ENCODE measurements around the gene TBPL2. TPM values are rescaled to one million over a fixed set of nuclear protein-coding genes. Genes with fewer than 3 reads are reported as not detected.
A peak's percentile ranks its signal among the peaks of the same experiment; 100 is the strongest.

TBPL2 gene
- total and polyA plus RNA-seq, 5 experiments from 2014 or later: not detected

GRCh38 chr14:55414551-55414950 is 25.9 kb downstream of the TBPL2 start:
- Mint-ChIP-seq H3K27me3 (peaks cover 0 to 4% (median 0%) of the 10 kb centered on the region in 5 donors), H3K27ac (no peak overlapping the region), H3K4me3 (no peak overlapping the region), H3K4me1 (peaks cover 13 to 25% (median 22%) of the 10 kb centered on the region in 4 donors), H3K9me3 (no peaks in the 10 kb centered on the region), H3K36me3 (no peaks in the 10 kb centered on the region)
- ATAC-seq: no peak
- POLR2A ChIA-PET: interaction anchor here (0.6 kb wide), 1 partner anchor 194 kb away, joined by 4 read pairs; no protein-coding TSS in a partner anchor
- DNase-seq: no peak

- POLR2A ChIA-PET: interaction anchor here (0.6 kb wide), 1 partner anchor 166 kb away, joined by 3 read pairs; no protein-coding TSS in a partner anchor
- H3K27me3 Mint-ChIP-seq: peaks cover 0 to 4% (median 0%) of the 10 kb centered on the region in 5 donors
- no peaks in the 10 kb centered on the region for H3K9me3 Mint-ChIP-seq
- H3K4me1 Mint-ChIP-seq: peaks cover 21 to 35% (median 34%) of the 10 kb centered on the region in 4 donors
- ATAC-seq: no peak
- peak overlapping the region in 9 of 10 donors; percentile 19 to 92 (median 88) for H3K4me3 Mint-ChIP-seq
- H3K27ac Mint-ChIP-seq: peak overlapping the region in 7 of 10 donors; percentile 11 to 97 (median 90)
- DNase-seq: no peak
- H3K36me3 Mint-ChIP-seq: no peaks in the 10 kb centered on the region
Observed at GRCh38 chr14:55412676-55413075, 27.7 kb downstream of the TBPL2 start.

- POLR2A ChIA-PET: interaction anchor here (0.6 kb wide), 1 partner anchor 167 kb away, joined by 3 read pairs; no protein-coding TSS in a partner anchor
- Mint-ChIP-seq H3K27me3 (peaks cover 0 to 4% (median 0%) of the 10 kb centered on the region in 5 donors), H3K4me1 (peaks cover 21 to 44% (median 37%) of the 10 kb centered on the region in 4 donors), H3K9me3 (no peaks in the 10 kb centered on the region), H3K36me3 (peaks cover 0 to 5% (median 0%) of the 10 kb centered on the region in 3 donors), H3K27ac (peak within 1 kb of the TSS; percentile 32 to 97 (median 93)), H3K4me3 (peak within 1 kb of the TSS; percentile 82 to 92 (median 91))
- peak; percentile 56 to 84 (median 70) for DNase-seq
- peak; percentile 97 for ATAC-seq
Observed at GRCh38 chr14:55411426-55412389, 28.7 kb downstream of the TBPL2 start, which contains the start of gene ATG14. Gene ATG14 (minus strand): TSS chr14:55411830. CDS start chr14:55411822, 8 bp downstream.

- ATAC-seq: no peak
- peak overlapping the region; percentile 32 to 97 (median 92) for H3K27ac Mint-ChIP-seq
- H3K27me3 Mint-ChIP-seq: peaks cover 0 to 4% (median 0%) of the 10 kb centered on the region in 5 donors
- peaks cover 21 to 52% (median 38%) of the 10 kb centered on the region in 4 donors for H3K4me1 Mint-ChIP-seq
- peaks cover 0 to 8% (median 0%) of the 10 kb centered on the region in 3 donors for H3K36me3 Mint-ChIP-seq
- POLR2A ChIA-PET: no interaction called here
- peak overlapping the region; percentile 82 to 92 (median 91) for H3K4me3 Mint-ChIP-seq
- H3K9me3 Mint-ChIP-seq: no peaks in the 10 kb centered on the region
- no peak for DNase-seq
Observed at GRCh38 chr14:55410876-55411275, 29.5 kb downstream of the TBPL2 start.

- peak overlapping the region in 2 of 10 donors; percentile 11 to 44 for H3K27ac Mint-ChIP-seq
- POLR2A ChIA-PET: interaction anchor here (1.0 kb wide), 1 partner anchor 14 kb away, joined by 3 read pairs; no protein-coding TSS in a partner anchor
- no peaks in the 10 kb centered on the region for H3K27me3 Mint-ChIP-seq
- DNase-seq (no peak), ATAC-seq (no peak)
- no peaks in the 10 kb centered on the region for H3K9me3 Mint-ChIP-seq
- peaks cover 20 to 53% (median 47%) of the 10 kb centered on the region in 4 donors for H3K4me1 Mint-ChIP-seq
- peaks cover 0 to 10% (median 0%) of the 10 kb centered on the region in 3 donors for H3K36me3 Mint-ChIP-seq
- H3K4me3 Mint-ChIP-seq: peak overlapping the region in 1 of 10 donors; percentile 29
Observed at GRCh38 chr14:55404173-55404854, 36.1 kb downstream of the TBPL2 start.

- DNase-seq (no peak), ATAC-seq (no peak)
- Mint-ChIP-seq H3K4me3 (no peak overlapping the region), H3K4me1 (peaks cover 24 to 42% (median 37%) of the 10 kb centered on the region in 4 donors), H3K27me3 (no peaks in the 10 kb centered on the region), H3K36me3 (peaks cover 0 to 17% (median 0%) of the 10 kb centered on the region in 3 donors), H3K9me3 (no peaks in the 10 kb centered on the region), H3K27ac (peak overlapping the region in 1 of 10 donors; percentile 78)
- POLR2A ChIA-PET: no interaction called here
Observed at GRCh38 chr14:55401751-55402150, 38.7 kb downstream of the TBPL2 start.

- H3K27ac Mint-ChIP-seq: no peak overlapping the region
- ATAC-seq (no peak), DNase-seq (no peak)
- H3K4me3 Mint-ChIP-seq: no peak overlapping the region
- peaks cover 4 to 31% (median 5%) of the 10 kb centered on the region in 3 donors for H3K36me3 Mint-ChIP-seq
- H3K27me3 Mint-ChIP-seq: no peaks in the 10 kb centered on the region
- no peaks in the 10 kb centered on the region for H3K9me3 Mint-ChIP-seq
- POLR2A ChIA-PET: no interaction called here
- peaks cover 22 to 39% (median 27%) of the 10 kb centered on the region in 4 donors for H3K4me1 Mint-ChIP-seq
Observed at GRCh38 chr14:55399852-55400251, 40.6 kb downstream of the TBPL2 start.

GRCh38 chr14:55399183-55399582 is 41.2 kb downstream of the TBPL2 start:
- H3K27me3 Mint-ChIP-seq: no peaks in the 10 kb centered on the region
- ATAC-seq: no peak
- H3K4me3 Mint-ChIP-seq: no peak overlapping the region
- POLR2A ChIA-PET: no interaction called here
- DNase-seq: no peak
- H3K4me1 Mint-ChIP-seq: peaks cover 15 to 32% (median 22%) of the 10 kb centered on the region in 4 donors
- H3K36me3 Mint-ChIP-seq: peaks cover 4 to 38% (median 5%) of the 10 kb centered on the region in 3 donors
- H3K9me3 Mint-ChIP-seq: no peaks in the 10 kb centered on the region
- H3K27ac Mint-ChIP-seq: no peak overlapping the region

- Mint-ChIP-seq H3K36me3 (peaks cover 4 to 41% (median 5%) of the 10 kb centered on the region in 3 donors), H3K4me1 (peaks cover 14 to 30% (median 19%) of the 10 kb centered on the region in 4 donors), H3K9me3 (no peaks in the 10 kb centered on the region), H3K27me3 (no peaks in the 10 kb centered on the region), H3K4me3 (no peak overlapping the region), H3K27ac (no peak overlapping the region)
- ATAC-seq: no peak
- POLR2A ChIA-PET: no interaction called here
- DNase-seq: no peak
Observed at GRCh38 chr14:55398679-55399078, 41.7 kb downstream of the TBPL2 start.

GRCh38 chr14:55389330-55389729 is 51.1 kb downstream of the TBPL2 start:
- ATAC-seq (no peak), DNase-seq (no peak)
- POLR2A ChIA-PET: no interaction called here
- Mint-ChIP-seq H3K27ac (peak overlapping the region in 1 of 10 donors; percentile 9), H3K4me3 (no peak overlapping the region), H3K27me3 (no peaks in the 10 kb centered on the region), H3K9me3 (no peaks in the 10 kb centered on the region), H3K4me1 (peaks cover 0 to 16% (median 4%) of the 10 kb centered on the region in 4 donors), H3K36me3 (peaks cover 3 to 88% (median 28%) of the 10 kb centered on the region in 3 donors)

- DNase-seq: no peak
- Mint-ChIP-seq H3K27ac (peak overlapping the region in 4 of 10 donors; percentile 12 to 72 (median 24)), H3K27me3 (no peaks in the 10 kb centered on the region), H3K4me1 (peaks cover 0 to 16% (median 4%) of the 10 kb centered on the region in 4 donors), H3K4me3 (no peak overlapping the region), H3K36me3 (peaks cover 7 to 92% (median 28%) of the 10 kb centered on the region in 3 donors), H3K9me3 (no peaks in the 10 kb centered on the region)
- POLR2A ChIA-PET: no interaction called here
- no peak for ATAC-seq
Observed at GRCh38 chr14:55388160-55388559, 52.3 kb downstream of the TBPL2 start.

- peaks cover 0 to 16% (median 4%) of the 10 kb centered on the region in 4 donors for H3K4me1 Mint-ChIP-seq
- H3K9me3 Mint-ChIP-seq: no peaks in the 10 kb centered on the region
- H3K36me3 Mint-ChIP-seq: peaks cover 7 to 90% (median 25%) of the 10 kb centered on the region in 3 donors
- H3K27me3 Mint-ChIP-seq: no peaks in the 10 kb centered on the region
- POLR2A ChIA-PET: no interaction called here
- DNase-seq (no peak), ATAC-seq (no peak)
- peak overlapping the region in 4 of 10 donors; percentile 11 to 60 (median 22) for H3K27ac Mint-ChIP-seq
- no peak overlapping the region for H3K4me3 Mint-ChIP-seq
Observed at GRCh38 chr14:55387121-55387520, 53.3 kb downstream of the TBPL2 start.

Data from naive thymus-derived CD8-positive, alpha-beta T cell (primary cell).